ENCODE results near the gene E2F7. TPM values are rescaled to one million over a fixed set of nuclear protein-coding genes. Genes with fewer than 3 reads are reported as not detected.
"Not testable (repeated sequence)": the region's sequence is repeated elsewhere in the genome, so short reads cannot be mapped to it uniquely, and the experiment has no call there.

E2F7 gene
- total RNA-seq, 4 donors from 2014 or later, result 1.2 to 17.3 (median 3.7) TPM

GRCh38 chr12:77089686-77090220 lies 24.4 kb upstream of the E2F7 start:
- TF ChIP-seq CTCF (IDR thresholded peaks at IDR 0.05), result no peak
- TF ChIP-seq POLR2A (IDR thresholded peaks at IDR 0.05), result no peak
- Histone ChIP-seq H3K4me1 (no peaks in the 10 kb centered on the region), H3K9me3 (no peaks in the 10 kb centered on the region)

GRCh38 chr12:77087427-77087826 lies 22.1 kb upstream of the E2F7 start:
- Histone ChIP-seq H3K4me1 (no peaks in the 10 kb centered on the region), H3K27ac (no peak overlapping the region), H3K9me3 (no peaks in the 10 kb centered on the region), H3K4me3 (no peak overlapping the region), H3K36me3 (no peaks in the 10 kb centered on the region), H3K27me3 (no peaks in the 10 kb centered on the region)
- no peak for TF ChIP-seq CTCF (IDR thresholded peaks at IDR 0.05)
- no peak for DNase-seq

More at GRCh38 chr12:77089686-77090220, 24.4 kb upstream of the E2F7 start:
- no peak overlapping the region for H3K4me3 ChIP-seq
- no peaks in the 10 kb centered on the region for H3K36me3 ChIP-seq
- H3K27ac ChIP-seq, result no peak overlapping the region
- H3K27me3 ChIP-seq, result no peaks in the 10 kb centered on the region
- no peak for DNase-seq

GRCh38 chr12:77082021-77082420 lies 16.7 kb upstream of the E2F7 start:
- Histone ChIP-seq H3K4me3 (no peak overlapping the region), H3K36me3 (no peaks in the 10 kb centered on the region), H3K27ac (no peak overlapping the region), H3K4me1 (no peaks in the 10 kb centered on the region), H3K9me3 (no peaks in the 10 kb centered on the region), H3K27me3 (no peaks in the 10 kb centered on the region)
- no peak for TF ChIP-seq CTCF (IDR thresholded peaks at IDR 0.05)
- TF ChIP-seq POLR2A (IDR thresholded peaks at IDR 0.05), result no peak
- DNase-seq, result no peak

GRCh38 chr12:77079631-77080030 lies 14.3 kb upstream of the E2F7 start:
- no peak for DNase-seq
- Histone ChIP-seq H3K9me3 (no peaks in the 10 kb centered on the region), H3K4me3 (no peak overlapping the region), H3K4me1 (no peaks in the 10 kb centered on the region), H3K27ac (no peak overlapping the region), H3K36me3 (no peaks in the 10 kb centered on the region), H3K27me3 (no peaks in the 10 kb centered on the region)
- no peak for TF ChIP-seq POLR2A (IDR thresholded peaks at IDR 0.05)
- TF ChIP-seq CTCF (IDR thresholded peaks at IDR 0.05), result no peak

GRCh38 chr12:77078231-77078630 lies 12.9 kb upstream of the E2F7 start:
- no peak overlapping the region for H3K4me3 ChIP-seq
- no peaks in the 10 kb centered on the region for H3K27me3 ChIP-seq
- no peaks in the 10 kb centered on the region for H3K36me3 ChIP-seq
- TF ChIP-seq POLR2A (IDR thresholded peaks at IDR 0.05) (no peak), CTCF (IDR thresholded peaks at IDR 0.05) (no peak)
- no peaks in the 10 kb centered on the region for H3K4me1 ChIP-seq
- no peak overlapping the region for H3K27ac ChIP-seq
- DNase-seq, result no peak
- H3K9me3 ChIP-seq, result no peaks in the 10 kb centered on the region

- no peak for DNase-seq
- Histone ChIP-seq H3K36me3 (no peaks in the 10 kb centered on the region), H3K27me3 (no peaks in the 10 kb centered on the region), H3K4me1 (no peaks in the 10 kb centered on the region), H3K27ac (no peak overlapping the region), H3K4me3 (no peak overlapping the region), H3K9me3 (no peaks in the 10 kb centered on the region)
- TF ChIP-seq POLR2A (IDR thresholded peaks at IDR 0.05) (no peak), CTCF (IDR thresholded peaks at IDR 0.05) (no peak)
Measured at GRCh38 chr12:77076886-77077285, 11.5 kb upstream of the E2F7 start.

GRCh38 chr12:77073894-77074293 lies 8.5 kb upstream of the E2F7 start:
- not testable (repeated sequence) for H3K4me3 ChIP-seq

More at GRCh38 chr12:77073894-77074293, 8.5 kb upstream of the E2F7 start:
- not testable (repeated sequence) for H3K27ac ChIP-seq, H3K36me3 ChIP-seq, H3K9me3 ChIP-seq, H3K4me1 ChIP-seq, DNase-seq, H3K27me3 ChIP-seq
